NB4 (cell line): ENCODE data around the gene FAM72D.
"Not testable (repeated sequence)": the region's sequence is repeated elsewhere in the genome, so short reads cannot be mapped to it uniquely, and the experiment has no call there.

Source experiments
- CTCF ChIP-seq: IDR thresholded peaks from one replicate; pipeline ENCODE4 v1.5.1; 2012; ENCODE audit warnings: low read depth, low read length
- MYC ChIP-seq: IDR thresholded peaks from 2 replicates; pipeline ENCODE4 v1.6.1; 2011; ENCODE audit warnings: low read depth, low read length
- POLR2A ChIP-seq: IDR thresholded peaks from 2 replicates; pipeline ENCODE4 v1.6.1; 2011; ENCODE audit warnings: mild to moderate bottlenecking; ENCODE audit not compliant: insufficient read length; ENCODE audit errors: extremely low read depth

- TF ChIP-seq CTCF, POLR2A, MYC: not testable (repeated sequence)
Measured at GRCh38 chr1:145095284-145096057, at the start of gene FAM72D, which contains the start of gene SRGAP2B.
